Germinal center (tissue), 1 donor: Measurements from ENCODE around the gene AFG3L2.

Experiments used
- DNase-seq: peaks from one replicate; pipeline ENCODE4 v3.0.0; 2012; ENCODE audit warnings: mixed read lengths, low spot score

The AFG3L2 gene

DNA sequence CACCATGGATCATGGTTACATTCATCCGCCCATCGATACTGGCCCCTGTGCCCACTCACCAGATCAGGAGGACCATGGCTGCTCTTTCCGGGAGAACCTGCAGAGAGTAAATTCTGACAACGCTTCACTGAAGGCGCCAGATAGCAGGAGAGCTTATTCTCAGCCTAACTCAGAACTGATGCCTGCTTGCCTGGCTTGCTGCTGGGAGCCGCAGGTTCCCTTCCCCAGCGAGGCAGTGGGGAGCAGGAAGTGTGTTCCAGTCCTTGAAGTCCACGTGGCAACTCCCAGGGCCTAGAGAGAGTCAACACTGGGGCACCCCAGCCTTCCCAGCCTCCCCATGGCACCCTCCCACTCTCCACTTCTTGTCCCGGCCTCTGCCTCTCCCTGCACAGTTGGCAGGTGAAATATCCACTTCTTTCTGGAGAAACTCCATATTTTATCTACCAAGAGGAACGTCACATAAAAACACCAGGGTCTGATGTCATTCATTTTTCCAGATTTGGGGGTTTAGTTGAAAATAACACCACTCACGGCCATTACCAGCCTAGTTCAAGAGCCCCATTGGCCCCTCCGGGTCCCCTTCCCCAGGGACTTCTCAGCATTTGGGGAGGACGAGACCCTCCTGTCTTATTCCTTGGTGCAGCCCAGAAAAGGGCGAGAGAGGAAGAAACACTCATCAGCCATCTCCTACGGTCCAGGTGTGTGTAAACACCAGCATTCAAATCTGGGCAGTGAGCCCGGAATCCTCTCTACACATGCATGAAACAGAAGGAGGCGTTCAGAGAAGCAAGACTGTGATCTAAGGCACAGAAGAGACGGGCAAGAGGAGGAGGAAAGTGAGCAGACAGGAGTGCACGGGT, 72.4 kb downstream of the AFG3L2 start:
- DNase-seq = no peak

DNA sequence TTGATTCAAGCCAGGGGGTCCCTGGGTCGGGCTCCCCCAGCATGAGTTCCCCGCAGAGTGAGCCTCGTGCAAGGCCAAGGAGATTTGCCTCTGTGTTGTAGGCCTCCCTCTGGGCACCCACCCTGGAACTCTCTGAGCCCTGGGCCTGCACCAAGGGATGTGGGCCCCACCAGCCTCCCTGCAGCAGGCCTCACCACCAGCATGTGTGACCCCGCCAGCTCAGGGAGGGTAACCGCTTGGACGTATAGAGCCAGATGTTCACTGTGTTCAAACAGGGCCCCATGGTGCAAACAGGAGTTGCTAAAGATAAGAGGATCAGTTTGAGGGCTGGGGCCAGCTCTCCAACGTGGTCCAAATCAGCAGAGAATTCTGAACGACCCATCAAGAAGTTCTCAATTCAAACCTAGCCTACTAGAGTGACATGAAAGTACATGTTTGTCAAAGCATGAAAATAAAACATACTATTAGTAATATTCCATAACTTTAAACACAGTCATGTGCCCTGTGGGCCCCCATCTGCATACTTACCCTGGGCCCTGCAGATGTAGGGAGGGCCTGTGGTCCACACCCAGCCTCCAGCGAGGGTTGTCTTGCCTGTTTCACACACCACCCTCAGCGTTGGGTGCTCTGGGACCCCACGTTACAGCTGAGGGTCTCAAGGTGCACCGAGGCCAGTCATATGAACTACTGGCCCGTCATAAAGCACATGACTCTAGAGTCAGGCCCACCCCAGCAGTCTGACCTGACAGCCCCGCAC, 74.5 kb downstream of the AFG3L2 start:
- DNase-seq = no peak

DNA sequence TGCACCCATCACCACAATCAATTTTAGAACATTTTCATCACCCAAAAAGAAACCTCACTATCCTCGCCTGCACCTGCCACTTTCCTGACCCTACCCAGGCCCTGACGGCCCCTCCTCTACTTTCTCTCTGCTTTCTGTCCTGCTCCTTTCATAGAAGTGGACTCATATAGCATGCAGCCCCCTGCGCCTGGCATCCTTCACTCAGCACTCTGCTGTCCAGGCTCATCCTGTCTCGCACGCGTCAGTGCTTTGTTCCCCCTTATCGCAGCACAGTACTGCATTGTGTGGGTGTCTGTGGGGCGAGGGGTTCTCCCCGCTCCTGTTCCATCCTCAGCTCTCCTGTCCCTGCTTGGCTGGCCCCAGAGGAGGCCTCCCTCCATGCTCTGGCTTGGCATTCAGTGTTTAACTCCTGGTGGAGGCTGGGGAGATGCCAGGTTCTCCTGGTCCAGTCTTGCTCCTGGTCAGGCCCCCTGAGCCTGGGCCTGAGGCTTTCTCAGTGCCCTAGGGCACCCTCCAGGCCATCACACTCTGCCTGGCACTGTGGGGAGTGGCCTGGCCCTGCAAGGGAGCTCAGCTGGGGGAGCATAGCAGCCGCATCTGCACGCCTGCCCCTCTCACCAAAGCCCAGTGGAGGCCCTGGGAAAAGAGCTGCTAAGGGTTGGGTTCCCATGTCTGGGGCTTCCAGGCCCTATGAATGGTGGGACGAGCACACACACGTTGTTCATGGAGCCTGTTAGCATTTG, 75.6 kb downstream of the AFG3L2 start:
- no peak for DNase-seq

DNA sequence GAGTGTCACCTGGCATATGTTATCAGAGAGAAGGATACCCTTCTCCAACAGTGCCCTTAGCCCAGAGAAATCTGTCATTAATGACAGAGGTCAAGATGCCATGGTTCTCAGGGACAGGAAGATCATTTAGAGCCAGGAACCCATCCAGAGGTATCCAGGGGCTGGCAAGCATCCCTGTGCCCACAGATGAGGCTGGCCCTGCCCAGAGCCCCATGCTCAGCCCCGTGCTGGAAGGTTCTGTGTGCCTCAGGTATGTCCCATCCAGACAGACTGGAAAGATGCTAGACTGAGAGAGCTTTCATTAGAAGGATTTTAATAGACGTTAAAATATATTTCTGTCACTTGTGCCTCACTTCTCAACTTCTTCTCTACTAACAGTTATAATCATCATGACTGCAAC, 77.2 kb downstream of the AFG3L2 start:
- no peak for DNase-seq

DNA sequence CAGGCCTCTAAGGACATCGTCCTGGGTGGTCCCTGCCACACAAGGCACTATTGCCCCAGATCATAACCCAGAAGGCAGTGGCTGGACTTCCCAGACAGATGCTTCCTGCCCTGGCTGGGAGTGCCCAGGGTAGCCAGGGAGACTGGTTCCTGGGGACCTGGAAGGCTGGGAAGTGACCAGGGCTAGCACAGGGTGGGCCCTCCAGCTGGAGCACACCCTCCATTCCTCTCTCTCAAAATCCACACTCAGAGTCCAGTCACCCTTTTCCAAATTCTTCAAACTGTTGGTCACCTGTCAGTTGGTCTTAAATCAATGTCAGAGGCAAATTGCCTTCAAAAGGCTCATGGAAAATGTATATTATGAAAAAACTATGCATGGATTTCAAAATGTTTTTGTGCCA, 80.6 kb downstream of the AFG3L2 start:
- no peak for DNase-seq

DNA sequence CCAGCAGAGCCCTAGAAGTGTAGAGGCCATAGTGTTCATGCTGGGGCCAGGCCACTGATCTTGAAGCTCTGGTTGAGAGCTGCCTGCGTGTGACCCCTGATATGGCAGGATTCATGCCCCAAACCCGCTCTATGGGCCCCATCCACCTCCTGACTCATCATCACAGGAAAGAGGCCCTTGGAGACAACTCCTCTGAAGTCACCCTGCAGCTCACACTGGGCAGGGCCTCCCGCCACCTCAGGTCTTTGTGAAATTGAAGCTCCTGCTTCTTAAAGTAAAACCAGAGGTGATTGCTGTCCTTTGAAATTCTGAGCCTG, 81.0 kb downstream of the AFG3L2 start:
- no peak for DNase-seq

DNA sequence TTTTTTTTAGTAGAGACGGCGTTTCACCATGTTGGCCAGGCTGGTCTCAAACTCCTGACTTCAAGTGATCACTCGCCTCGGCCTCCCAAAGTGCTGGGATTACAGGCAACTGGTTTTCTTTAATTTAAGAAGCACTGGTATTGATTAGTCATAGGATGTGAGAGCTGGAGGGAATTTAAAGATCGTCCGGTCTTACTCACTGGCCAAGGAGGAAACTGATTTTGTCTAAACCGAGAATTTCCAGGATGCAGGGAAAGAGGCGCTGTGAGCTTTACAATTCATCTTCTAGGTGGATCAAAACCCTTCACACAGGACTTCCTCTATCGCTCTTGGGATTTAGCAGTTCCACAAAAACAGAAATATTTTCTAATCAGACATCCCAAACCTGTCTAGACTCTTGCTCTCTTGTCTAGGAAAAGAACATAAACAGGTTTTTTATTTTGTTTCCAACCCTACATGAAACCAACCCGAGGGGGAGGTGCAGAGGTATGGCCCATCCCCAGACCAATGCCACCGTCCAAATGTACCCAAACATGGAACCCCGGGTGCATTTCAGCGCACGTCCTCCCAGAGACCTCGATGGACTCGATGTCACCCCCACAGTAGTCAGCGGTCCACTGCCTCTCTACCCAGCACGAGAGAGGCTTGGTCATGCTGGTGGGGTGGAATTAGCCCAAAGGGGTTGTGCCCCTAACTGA, 81.5 kb downstream of the AFG3L2 start:
- no peak for DNase-seq

DNA sequence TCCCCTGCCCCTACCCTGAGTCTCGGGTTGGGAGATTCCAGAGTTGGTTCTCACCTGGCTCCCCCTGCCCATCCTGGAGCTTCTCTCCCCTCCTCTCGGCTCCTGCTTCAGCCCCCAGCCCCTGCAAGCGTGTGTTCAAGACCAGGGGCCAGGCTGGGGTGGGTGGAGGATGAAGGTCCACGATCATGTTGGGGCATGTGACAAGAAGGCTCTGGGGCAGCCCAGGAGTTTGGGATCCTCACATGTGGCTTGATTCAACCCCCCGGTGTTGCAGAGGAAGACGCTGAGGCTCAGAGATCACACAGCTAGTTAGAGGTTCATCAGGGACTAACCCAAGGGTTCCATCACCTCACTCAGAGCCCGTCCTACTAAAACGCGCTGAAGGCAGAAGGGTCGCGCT, 83.2 kb downstream of the AFG3L2 start:
- no peak for DNase-seq

DNA sequence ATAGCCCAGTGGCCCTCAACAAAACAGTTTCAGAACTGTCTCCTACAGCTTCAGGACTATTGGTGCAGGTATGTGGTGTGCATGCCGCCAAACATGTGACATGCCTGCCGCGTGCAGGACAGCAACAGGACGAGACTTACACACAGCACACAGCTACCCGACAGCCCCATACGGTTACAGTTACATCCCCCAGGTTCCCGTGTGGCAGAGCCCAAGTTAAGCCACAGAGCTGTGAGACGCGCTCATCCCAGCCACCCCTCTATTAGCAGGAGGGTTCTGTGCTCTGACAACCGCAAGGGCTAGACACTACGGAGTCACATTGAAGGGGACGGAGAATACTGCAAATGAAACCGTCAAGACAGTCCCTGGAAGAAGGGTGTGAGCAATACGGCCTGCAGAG, 85.3 kb downstream of the AFG3L2 start:
- DNase-seq = no peak

DNA sequence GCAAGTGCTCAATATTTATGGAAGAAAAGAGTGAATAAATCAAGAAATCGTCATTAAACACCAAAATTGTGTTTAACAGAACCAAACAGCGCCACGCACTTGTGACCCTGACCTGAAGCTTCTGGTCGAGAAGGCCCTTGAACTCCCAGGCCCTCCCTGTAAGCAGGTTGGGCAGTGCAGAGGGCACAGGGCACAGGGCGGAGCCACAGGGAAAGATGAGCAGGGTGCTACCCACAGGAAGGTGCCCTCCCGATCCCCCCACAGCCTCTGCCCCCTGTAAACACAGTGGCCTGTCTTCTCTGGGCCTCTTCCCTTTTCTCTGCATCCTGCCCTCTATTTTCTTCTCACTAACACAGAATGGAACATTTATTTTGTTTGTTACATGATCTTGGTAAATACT, 85.9 kb downstream of the AFG3L2 start:
- no peak for DNase-seq

DNA sequence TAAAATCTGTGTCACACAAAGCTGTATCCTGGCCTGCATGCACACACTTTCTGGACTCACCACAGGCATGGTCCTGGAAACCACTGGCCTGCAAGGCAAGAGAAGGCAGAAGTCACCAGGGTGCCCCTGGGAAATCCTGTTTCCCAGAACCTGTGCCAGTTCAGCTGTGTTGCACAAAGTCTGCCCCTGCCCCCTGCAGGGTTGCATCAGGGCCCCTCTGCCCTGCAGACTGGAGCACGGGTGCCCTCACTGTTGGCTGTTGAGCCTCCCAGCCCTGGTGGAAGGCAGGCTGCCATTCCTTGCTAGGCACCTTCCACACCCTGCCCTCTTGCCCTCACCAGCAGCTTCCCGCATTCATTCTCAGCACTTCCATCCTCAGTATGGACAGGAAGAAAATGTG, 86.9 kb downstream of the AFG3L2 start:
- no peak for DNase-seq

DNA sequence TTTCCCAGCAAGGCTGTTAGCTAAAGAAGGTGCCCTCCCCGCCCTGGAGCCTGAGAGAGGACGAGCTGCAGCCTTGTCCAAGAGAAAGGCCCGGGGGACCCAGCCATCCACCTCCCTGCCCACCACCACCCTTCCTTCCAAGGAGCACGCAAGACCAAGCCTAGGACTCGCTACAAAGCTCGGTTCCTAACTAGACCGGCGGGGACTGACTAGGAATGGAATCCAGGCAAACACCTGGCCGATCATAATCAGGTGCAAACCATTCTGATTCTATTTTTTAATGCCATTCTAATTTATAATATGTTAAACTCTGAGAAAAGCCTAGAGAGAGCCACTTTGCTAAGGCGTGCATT, 88.6 kb downstream of the AFG3L2 start:
- no peak for DNase-seq

DNA sequence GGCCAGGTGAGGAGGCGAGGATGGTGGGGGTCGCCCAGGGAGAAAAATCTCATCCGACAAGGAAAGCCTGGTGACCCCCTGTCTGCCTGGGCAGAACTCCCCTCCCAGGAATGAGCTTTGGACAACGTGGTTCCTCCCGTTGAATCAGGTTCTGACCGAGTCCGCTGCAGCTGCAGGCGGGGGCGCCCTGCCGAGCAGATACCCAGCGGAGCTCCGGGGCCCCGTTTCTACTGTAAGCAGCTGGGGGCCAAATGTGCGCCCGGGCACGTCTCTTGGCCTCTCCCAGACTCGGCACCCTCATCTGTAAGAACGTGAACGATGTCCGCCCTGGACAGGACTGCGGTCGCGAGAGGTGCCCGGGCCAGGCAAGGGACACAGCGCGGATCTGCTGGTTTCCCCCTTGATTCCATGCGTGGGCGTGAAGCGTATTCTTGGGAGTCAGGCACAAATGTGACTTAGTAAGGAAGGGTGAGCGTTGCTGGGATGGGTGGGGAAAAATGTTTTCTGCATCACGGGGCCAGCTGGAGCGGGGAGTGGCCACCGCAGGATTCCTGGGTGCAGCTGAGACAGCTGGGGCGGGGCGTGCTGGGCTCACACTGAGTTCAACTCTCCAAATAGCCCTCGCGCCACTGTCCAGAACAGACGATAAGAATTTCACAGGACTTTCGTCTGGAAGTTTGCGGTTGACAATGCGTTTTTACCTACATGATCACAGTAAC, 89.2 kb downstream of the AFG3L2 start:
- no peak for DNase-seq

DNA sequence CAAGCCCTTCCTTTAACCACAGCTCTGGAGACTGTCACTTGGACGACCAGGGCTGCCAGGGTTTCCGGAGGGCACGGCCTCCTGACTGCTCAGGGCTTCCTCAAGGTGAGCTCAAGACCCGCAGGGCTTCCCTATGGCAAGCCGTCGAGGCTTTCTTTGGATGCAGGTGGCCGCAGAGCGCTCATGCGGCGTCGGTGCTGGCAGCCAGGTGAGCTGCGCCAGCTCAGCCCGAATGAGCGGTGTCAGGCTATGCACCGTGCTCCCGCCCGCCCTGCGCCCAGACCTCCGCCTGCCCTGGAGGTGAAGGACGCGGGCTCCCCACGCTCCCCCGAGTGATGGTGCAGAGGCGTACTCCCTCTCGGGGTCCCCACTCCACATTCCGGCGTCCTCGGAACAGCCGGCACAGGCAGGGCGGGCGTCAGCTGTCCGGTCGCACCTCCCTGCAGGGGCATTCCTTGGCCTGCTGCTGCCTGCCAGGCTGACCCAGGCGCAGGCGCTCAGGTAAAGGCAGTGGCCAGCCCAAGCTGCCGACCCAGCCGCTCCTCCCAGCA, 89.8 kb downstream of the AFG3L2 start:
- no peak for DNase-seq

DNA sequence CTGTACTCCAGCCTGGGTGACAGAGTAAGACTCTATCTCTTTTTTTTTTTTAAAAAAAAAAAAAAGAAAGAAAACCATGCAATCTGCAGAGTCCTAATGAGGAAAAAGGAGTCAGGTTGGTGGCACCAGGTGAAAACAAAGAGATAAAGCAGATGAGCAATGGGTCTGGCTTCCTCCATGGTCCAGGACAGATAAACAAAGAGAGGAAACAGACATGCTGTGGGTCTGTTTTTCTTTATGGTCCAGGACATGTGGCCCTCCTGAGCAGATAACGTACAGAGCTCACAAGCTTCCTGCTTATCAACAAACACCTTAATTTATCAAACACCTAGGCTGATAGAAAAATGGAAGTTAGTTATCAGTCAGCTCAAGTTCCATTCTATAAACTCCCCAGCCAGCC, 93.4 kb downstream of the AFG3L2 start:
- DNase-seq = no peak

DNA sequence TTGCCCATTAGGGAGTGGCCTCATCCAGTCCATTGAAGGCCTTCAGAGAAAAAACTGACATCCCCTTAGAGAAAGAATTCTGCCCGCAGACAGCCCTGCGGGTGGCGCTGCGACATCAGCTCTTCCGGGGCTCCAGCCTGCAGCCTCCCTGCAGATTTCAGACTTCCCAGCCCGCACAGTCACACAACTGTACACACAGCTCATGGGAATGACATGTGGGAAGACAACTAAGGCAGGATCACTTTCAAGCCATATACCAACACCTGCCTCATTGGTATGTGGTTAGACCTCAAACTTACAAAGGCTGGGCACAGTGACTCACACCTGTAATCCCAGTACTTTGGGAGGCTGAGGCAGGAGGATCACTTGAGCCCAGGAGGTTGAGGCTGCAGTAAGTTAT, 93.8 kb downstream of the AFG3L2 start:
- no peak for DNase-seq

DNA sequence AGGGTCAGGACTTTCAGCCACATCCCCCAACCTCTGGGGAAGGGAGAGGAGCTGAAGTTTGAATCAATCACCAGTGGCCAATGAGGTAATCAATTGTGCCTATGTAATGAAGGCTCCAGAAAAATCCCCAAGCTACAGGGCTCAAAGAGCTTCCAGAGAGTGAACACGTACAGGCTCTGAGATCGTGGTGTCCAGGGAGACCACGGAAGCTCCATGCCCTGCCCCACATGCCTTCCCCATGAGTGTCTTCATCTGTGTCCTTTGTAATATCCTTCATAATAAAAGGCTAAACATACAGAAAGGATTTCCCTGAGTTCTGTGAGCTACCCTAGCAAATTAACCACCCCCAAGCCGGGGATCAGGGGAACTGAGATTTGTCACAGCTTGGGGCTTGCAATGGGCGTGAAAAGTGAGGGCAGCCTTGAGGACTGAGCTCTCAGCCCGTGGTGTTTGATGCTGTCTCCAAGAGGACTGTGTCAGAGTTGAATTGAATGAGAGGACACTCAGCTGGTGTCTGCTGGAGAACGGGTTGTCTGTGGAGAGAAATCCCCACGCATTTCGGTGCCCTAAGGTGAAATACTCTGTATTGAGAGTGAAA, 94.5 kb downstream of the AFG3L2 start:
- no peak for DNase-seq

DNA sequence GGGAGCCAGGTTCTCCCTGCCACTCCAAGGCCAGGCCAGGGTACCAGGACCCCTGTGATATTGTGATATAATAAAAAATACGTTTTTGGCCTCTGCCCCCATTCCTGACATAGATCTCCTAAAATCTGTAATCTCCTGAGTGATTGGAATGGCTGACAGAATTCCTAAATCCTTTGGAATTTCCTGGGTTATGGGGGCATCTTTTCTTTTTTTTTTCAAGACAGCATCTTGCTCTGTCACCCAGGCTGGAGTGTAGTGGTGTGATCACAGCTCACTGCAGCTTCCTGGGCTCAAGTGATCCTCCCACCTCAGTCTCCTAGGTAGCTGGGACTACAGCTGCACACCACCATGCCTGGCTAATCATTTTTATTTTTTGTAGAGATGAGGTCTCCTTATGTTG, 95.2 kb downstream of the AFG3L2 start:
- DNase-seq = no peak

DNA sequence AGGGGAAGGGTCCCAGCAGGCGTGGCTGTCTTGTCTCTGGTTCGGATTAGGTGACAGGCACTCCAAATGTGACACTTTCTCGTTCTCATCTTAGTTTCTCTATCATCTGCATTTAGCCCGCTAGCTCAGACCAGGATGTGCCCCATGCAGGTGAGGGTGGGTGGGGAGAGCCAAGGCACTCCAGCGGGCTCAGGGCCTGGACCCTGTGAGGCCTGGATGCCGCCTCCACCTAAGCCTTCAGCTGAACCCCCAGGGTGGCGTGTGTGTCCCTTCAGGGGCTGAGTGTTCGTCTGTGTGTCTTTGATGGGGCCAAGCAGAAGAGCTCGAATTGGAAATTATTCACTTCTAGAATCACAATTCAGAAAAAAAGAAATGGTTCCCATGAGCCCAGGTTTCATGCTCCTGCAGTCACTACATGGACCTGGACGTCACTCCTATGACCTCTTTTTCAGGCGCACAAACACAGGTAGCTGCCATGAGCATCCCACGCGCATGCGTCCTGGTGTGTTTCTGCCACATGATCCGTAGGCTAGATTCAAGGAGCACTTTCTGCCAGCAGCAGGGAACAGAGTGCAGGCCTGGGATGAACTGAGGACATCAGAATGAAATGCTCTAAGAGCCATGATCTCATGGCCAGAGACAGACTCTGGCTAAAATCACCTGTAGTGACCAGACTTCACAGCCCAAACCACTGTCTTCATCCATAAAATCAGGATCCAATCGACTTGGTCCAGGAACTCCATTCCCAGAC, 97.1 kb downstream of the AFG3L2 start:
- DNase-seq = no peak
